ENCODE results near the gene CCL22.

DNA sequence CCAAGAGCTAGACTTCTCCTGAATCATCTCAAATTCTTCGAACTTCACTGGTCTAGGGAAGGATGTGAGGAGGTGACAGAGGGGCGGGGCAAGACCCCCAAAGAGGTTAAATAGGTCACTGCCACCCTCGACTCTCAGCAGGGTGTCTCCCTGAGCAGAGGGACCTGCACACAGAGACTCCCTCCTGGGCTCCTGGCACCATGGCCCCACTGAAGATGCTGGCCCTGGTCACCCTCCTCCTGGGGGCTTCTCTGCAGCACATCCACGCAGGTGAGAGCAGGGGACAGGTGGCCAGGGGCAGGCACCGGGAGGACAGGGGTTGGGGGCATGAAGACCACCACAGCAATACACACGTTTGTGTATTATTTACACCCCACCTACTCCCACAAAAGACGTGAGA lies 55.1 kb downstream of the CCL22 start:
- TF ChIP-seq, protein P1, sequence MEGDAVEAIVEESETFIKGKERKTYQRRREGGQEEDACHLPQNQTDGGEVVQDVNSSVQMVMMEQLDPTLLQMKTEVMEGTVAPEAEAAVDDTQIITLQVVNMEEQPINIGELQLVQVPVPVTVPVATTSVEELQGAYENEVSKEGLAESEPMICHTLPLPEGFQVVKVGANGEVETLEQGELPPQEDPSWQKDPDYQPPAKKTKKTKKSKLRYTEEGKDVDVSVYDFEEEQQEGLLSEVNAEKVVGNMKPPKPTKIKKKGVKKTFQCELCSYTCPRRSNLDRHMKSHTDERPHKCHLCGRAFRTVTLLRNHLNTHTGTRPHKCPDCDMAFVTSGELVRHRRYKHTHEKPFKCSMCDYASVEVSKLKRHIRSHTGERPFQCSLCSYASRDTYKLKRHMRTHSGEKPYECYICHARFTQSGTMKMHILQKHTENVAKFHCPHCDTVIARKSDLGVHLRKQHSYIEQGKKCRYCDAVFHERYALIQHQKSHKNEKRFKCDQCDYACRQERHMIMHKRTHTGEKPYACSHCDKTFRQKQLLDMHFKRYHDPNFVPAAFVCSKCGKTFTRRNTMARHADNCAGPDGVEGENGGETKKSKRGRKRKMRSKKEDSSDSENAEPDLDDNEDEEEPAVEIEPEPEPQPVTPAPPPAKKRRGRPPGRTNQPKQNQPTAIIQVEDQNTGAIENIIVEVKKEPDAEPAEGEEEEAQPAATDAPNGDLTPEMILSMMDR (conservative IDR thresholded peaks at IDR 0.05 in 1 of 2, IDR thresholded peaks at IDR 0.05 in 1 of 2; ENCODE audit: extremely low read depth in 1 of 2, insufficient read depth in 1 of 2, low read depth in 1 of 2, low read length in 2 of 2): no peak
- TF ChIP-seq EZH2 (IDR thresholded peaks at IDR 0.05; ENCODE audit: borderline replicate concordance, low read length): no peak

Data from mammary epithelial cell (primary cell).